Esophagus squamous epithelium (tissue), 5 donors: Measurements from ENCODE around the gene HOXA9. TPM values are rescaled to one million over a fixed set of nuclear protein-coding genes. Genes with fewer than 3 reads are reported as not detected.

Experiments used
- DNase-seq: peaks from one replicate; lab custom pipeline; 2025; lab: John Stamatoyannopoulos, UW
- H3K27ac ChIP-seq, 4 donors: fragments of 200-600 bp; sonication (generic); one replicate each; pipeline ENCODE4 v1.5.1; 2016 to 2019; ENCODE audit warnings: mild to moderate bottlenecking in 1 of 4
- H3K27me3 ChIP-seq, 4 donors: fragments of 200-600 bp; sonication (generic); 1 replicate in 3 of 4; 2 replicates in 1 of 4; pipeline versions ENCODE4 v1.5.1 to v1.6.0; 2017 to 2021; ENCODE audit warnings: antibody characterized with exemption in 1 of 4
- H3K36me3 ChIP-seq, 3 donors: fragments of 200-600 bp; sonication (generic); one replicate each; pipeline ENCODE4 v1.5.1; 2016 to 2019
- H3K4me1 ChIP-seq, 3 donors: fragments of 200-600 bp; sonication (generic); one replicate each; pipeline ENCODE4 v1.5.1; 2017 to 2019
- H3K4me3 ChIP-seq, 4 donors: fragments of 200-600 bp; sonication (generic); 1 replicate in 3 of 4; 2 replicates in 1 of 4; pipeline ENCODE4 v1.5.1; 2016 to 2019; ENCODE audit warnings: mild to moderate bottlenecking in 2 of 4, moderate library complexity in 1 of 4
- H3K9me3 ChIP-seq, 3 donors: fragments of 200-600 bp; sonication (generic); one replicate each; pipeline ENCODE4 v1.5.1; 2016 to 2019
- POLR2A ChIP-seq, 4 donors: fragments of 450-650 bp; IDR thresholded peaks; one replicate each; pipeline ENCODE4 v1.6.1; 2017; ENCODE audit warnings: antibody characterized with exemption in 4 of 4, mild to moderate bottlenecking in 4 of 4, moderate library complexity in 3 of 4
- WGBS, 2 donors: methylation state at CpG; one replicate each; pipeline ENCODE4 v1.1.5; 2018; 5-methylcytosine and 5-hydroxymethylcytosine counted together
- intact Hi-C: fragments of 100-400 bp; cut with DNase I; formaldehyde crosslinking; loops from one replicate; pipeline ENCODE4 v1.15.0; 2022
- total RNA-seq, 4 donors: library from RNA; depleted of rRNA; stranded (reverse); fragments of >200 nt; gene quantifications; one replicate each; pipeline ENCODE4 v1.1.0, GENCODE V29; 2016
- TF ChIP-seq, protein P1 (sequence below), 6 experiments: fragments of 450-650 bp in 4 of 6; fragments of 200-600 bp in 2 of 6; sonication (generic) in 2 of 6; IDR thresholded peaks; one replicate each; pipeline ENCODE4 v1.5.1; 2016 to 2019; ENCODE audit warnings: antibody characterized with exemption in 6 of 6, mild to moderate bottlenecking in 4 of 6, moderate library complexity in 4 of 6
- donor health status: DM: yes; HTN: yes; CAD: no.

The HOXA9 gene
- total RNA-seq, 4 donors from 2014 or later = 0.57 to 1.1 TPM; not detected in 2

DNA sequence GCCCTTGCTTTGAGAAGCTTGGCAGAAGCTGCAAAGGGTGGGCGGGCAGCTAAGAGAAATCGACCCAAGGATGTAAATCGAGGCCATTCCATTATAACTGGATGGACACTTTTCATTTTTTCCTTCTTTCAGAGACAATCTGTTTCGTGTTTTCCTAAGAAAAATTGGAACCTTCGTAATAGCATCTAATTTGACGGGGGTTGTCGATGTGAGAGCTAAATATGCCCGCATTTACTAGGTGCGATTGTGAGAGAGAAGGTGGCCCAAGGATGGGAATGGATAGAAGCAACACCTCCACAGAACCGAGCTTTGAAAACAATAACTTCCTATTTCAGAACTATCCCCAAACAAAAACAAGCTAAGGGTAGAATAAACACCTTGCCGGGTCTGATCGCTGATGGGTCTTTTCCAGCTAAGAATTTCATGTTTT is 33.9 kb downstream of the HOXA9 start:
- Histone ChIP-seq H3K27me3 (no peaks in the 10 kb centered on the region), H3K4me3 (peak overlapping the region; percentile 68 to 97 (median 82)), H3K4me1 (peaks cover 12 to 81% (median 40%) of the 10 kb centered on the region in 3 donors), H3K9me3 (no peaks in the 10 kb centered on the region), H3K36me3 (no peaks in the 10 kb centered on the region), H3K27ac (peak overlapping the region; percentile 96 to 99 (median 96))
- intact Hi-C loops = no loop called here
- no peak for DNase-seq
- WGBS, 2 donors = 46 to 48% methylated on average over 12 of the region's 12 CpGs
- TF ChIP-seq, protein P1, sequence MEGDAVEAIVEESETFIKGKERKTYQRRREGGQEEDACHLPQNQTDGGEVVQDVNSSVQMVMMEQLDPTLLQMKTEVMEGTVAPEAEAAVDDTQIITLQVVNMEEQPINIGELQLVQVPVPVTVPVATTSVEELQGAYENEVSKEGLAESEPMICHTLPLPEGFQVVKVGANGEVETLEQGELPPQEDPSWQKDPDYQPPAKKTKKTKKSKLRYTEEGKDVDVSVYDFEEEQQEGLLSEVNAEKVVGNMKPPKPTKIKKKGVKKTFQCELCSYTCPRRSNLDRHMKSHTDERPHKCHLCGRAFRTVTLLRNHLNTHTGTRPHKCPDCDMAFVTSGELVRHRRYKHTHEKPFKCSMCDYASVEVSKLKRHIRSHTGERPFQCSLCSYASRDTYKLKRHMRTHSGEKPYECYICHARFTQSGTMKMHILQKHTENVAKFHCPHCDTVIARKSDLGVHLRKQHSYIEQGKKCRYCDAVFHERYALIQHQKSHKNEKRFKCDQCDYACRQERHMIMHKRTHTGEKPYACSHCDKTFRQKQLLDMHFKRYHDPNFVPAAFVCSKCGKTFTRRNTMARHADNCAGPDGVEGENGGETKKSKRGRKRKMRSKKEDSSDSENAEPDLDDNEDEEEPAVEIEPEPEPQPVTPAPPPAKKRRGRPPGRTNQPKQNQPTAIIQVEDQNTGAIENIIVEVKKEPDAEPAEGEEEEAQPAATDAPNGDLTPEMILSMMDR (IDR thresholded peaks at IDR 0.05) = no peak
- TF ChIP-seq POLR2A (IDR thresholded peaks at IDR 0.05) = no peak

DNA sequence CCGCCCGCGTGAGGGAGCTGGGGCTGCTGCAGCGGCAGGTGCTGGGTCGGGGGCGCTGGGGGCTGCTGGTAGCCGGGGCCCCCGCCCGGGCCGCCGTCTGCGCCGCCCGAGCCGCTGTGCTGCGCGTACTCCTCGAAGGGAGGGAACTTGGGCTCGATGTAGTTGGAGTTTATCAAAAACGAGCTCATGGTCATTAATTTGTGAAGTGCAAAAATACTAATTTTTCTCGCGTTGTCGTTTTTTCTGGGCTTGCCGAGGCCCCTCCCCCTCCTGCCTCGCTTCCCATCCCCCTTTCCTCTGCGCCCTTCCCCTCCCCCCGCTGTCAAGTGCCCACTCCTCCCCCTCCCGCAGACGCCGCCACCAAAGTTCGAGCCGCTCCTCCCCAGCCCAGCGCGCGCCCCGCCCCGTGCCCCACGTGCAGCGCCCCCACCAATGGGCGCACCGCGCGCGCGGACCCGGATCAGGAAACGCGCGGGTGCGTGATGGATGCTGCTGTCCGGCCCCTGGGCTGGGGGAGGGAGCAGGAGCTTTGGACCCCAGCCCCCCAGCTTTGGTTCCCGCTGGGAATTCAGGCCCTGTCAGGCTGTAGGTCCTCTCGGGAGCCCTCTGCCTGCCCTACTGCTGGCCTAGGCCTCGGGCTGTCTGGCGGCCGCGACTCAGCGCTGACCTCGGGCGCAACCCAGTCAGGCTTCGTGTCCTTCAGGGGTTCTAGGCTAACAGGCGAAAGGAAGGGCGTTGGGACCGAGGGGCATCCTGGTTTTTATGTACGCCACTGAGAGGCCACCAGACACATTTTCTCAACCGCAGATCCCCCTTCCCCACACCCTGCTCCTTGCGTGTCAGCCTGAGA is 34.6 kb downstream of the HOXA9 start, which contains the start of gene HOXA4:
TSS of gene HOXA4 (minus strand) at position 218 of the 850 bp plus-strand sequence. CDS start at position 194, 24 bp downstream.
- WGBS, 2 donors = 3 to 27% methylated on average over 6 to 11 of the region's 67 CpGs
- Histone ChIP-seq H3K4me1 (peaks cover 9 to 81% (median 41%) of the 10 kb centered on the region in 3 donors), H3K4me3 (peak within 1 kb of the TSS; percentile 68 to 97 (median 82)), H3K9me3 (no peaks in the 10 kb centered on the region), H3K27ac (peak within 1 kb of the TSS; percentile 96 to 99 (median 96)), H3K36me3 (no peaks in the 10 kb centered on the region), H3K27me3 (no peaks in the 10 kb centered on the region)
- intact Hi-C loops = no loop called here
- peak; percentile 39 for DNase-seq
- TF ChIP-seq POLR2A (IDR thresholded peaks at IDR 0.05) = peak in 3 of 4 donors; percentile 59 to 94 (median 76)
- TF ChIP-seq, protein P1 (IDR thresholded peaks at IDR 0.05) = no peak

DNA sequence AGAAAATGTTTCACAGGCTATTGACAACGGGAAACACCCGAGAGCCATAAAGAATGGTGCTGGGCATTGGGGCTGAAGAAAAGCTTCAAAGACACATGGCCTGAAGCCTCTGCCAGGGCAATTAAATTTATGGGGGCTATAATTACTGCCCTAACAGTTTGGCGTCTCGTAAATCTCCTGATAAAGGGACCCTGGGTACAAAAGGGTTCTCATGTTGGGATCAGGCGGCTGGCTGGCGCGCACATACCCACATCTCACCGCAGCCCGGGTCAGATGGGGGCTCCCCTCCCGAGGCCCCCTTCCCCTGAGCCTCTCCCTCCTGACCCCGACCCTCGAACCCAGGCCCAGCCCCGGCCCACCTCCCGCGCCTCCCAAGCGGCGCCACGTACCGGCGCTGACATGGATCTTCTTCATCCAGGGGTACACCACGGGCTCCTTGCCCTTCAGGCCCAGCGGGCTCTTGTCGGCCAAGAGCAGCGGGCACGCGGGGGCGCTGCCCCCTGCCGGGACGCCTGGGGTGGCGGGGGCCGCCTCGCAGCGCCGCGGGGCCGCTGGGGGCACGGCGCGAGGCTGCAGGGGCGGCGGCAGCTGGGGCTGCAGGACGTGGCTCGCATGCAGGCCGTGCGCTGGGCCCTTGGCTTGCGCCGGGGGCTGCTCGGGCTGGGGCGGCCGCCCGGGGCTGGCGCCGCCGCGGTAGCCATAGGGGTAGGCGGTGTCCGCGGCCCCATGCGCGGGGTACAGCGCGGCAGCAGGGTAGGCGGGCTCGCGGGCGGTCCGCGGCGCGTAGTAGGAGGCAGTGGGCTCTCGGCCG is 35.4 kb downstream of the HOXA9 start:
- no peak for TF ChIP-seq POLR2A (IDR thresholded peaks at IDR 0.05)
- TF ChIP-seq, protein P1 (IDR thresholded peaks at IDR 0.05) = peak in 3 of 6 experiments; percentile 17 to 38 (median 28)
- H3K36me3 ChIP-seq = no peaks in the 10 kb centered on the region
- H3K9me3 ChIP-seq = no peaks in the 10 kb centered on the region
- H3K27ac ChIP-seq = peak overlapping the region; percentile 96 to 99 (median 96)
- 22 to 25% methylated on average over 4 to 14 of the region's 72 CpGs for WGBS, 2 donors
- DNase-seq = no peak
- H3K4me3 ChIP-seq = peak overlapping the region; percentile 68 to 97 (median 82)
- H3K4me1 ChIP-seq = peaks cover 6 to 81% (median 46%) of the 10 kb centered on the region in 3 donors
- intact Hi-C loops = no loop called here
- no peaks in the 10 kb centered on the region for H3K27me3 ChIP-seq

DNA sequence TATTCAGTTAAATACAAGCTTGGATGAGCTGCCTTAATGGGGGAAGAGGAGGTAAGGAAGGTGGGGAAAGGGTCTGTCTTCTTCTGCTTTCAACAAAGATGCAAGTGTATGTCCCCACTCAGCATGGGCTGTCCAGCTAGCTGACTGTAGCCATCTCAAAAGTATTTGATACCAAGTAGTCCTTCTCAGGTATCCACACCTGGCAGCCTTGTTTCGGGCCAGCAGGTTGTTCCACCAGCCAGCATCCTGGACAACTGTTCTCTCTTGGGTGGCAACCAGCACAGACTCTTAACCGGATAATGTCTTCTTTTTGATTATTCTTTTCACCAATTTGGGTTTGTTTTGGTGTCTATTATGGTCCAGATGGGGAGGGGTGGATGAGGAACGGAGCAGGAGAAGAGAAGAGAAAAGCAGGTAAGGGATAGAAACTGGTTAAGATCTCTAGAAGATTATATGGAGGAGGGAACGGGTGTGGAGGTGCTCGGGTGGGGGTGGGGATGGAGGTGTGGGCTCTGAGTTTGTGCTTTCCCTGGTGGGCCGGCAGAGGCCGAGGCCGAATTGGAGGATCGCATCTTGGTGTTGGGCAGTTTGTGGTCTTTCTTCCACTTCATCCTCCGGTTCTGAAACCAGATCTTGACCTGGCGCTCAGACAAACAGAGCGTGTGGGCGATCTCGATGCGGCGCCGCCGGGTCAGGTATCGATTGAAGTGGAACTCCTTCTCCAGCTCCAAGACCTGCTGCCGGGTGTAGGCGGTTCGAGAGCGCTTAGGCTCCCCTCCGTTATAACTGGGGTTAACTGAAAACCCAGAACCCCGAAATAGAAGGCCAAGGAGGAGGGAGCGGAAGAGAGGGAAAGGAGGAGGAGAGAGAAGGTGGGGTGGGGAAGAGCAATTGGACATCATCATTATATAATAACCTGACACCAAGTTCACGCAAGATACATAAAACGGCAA is 36.3 kb downstream of the HOXA9 start:
- Histone ChIP-seq H3K4me3 (peak overlapping the region; percentile 68 to 97 (median 82)), H3K36me3 (no peaks in the 10 kb centered on the region), H3K27me3 (no peaks in the 10 kb centered on the region), H3K9me3 (no peaks in the 10 kb centered on the region), H3K27ac (peak overlapping the region; percentile 96 to 99 (median 96)), H3K4me1 (peaks cover 6 to 81% (median 51%) of the 10 kb centered on the region in 3 donors)
- no peak for DNase-seq
- intact Hi-C loops = no loop called here
- TF ChIP-seq, protein P1 (IDR thresholded peaks at IDR 0.05) = no peak
- TF ChIP-seq POLR2A (IDR thresholded peaks at IDR 0.05) = no peak
- WGBS, 2 donors = 26 to 34% methylated on average over 15 to 17 of the region's 28 CpGs
